HEK293 (cell line): ENCODE measurements around the gene TMEM255B.
A peak's percentile ranks its signal among the peaks of the same experiment; 100 is the strongest.

ENCODE experiments used
- CTCF ChIA-PET: fragments of 350-600 bp; formaldehyde crosslinking; extraction: SDS; loops from one replicate; lab custom pipeline; 2021; ENCODE audit warnings: antibody characterized with exemption; lab: Yijun Ruan, JAX
- POLR2A ChIA-PET: fragments of 300-600 bp; formaldehyde crosslinking; extraction: SDS; loops from one replicate; lab custom pipeline; 2020; ENCODE audit warnings: antibody characterized with exemption, inconsistent platforms; lab: Yijun Ruan, JAX
- H3K27ac ChIP-seq: fragments of 200-500 bp; sonication (Bioruptor generic); 2 replicates; pipeline ENCODE4 v1.5.1; 2014; ENCODE audit warnings: low read depth, low read length, control low read depth, inconsistent platforms; ENCODE audit errors: extremely low read depth
- H3K36me3 ChIP-seq, 2 experiments: fragments of 200-500 bp in 1 of 2; sonication (Bioruptor generic) in 1 of 2; 1 replicate in 1 of 2; 2 replicates in 1 of 2; pipeline ENCODE4 v1.5.1; 2014 to 2017; ENCODE audit warnings: inconsistent platforms in 2 of 2, low read length in 2 of 2; ENCODE audit not compliant: control insufficient read depth in 2 of 2, insufficient read depth in 1 of 2
- H3K4me1 ChIP-seq: fragments of 200-500 bp; sonication (Bioruptor generic); 2 replicates; pipeline ENCODE4 v1.5.1; 2014; ENCODE audit warnings: mild to moderate bottlenecking, low read length, inconsistent platforms; ENCODE audit not compliant: control insufficient read depth, insufficient read depth
- H3K4me3 ChIP-seq: 2 replicates; pipeline ENCODE4 v1.5.1; 2011; ENCODE audit warnings: low read depth, mild to moderate bottlenecking, control low read depth, low read length, moderate library complexity
- H3K9me3 ChIP-seq: fragments of 200-500 bp; sonication (Bioruptor generic); 2 replicates; pipeline ENCODE4 v1.5.1; 2014; ENCODE audit warnings: low read depth, low read length, inconsistent platforms; ENCODE audit not compliant: control insufficient read depth, insufficient read depth
- BCL11B ChIP-seq: fragments of 450-650 bp; formaldehyde crosslinking; IDR thresholded peaks from 2 replicates; pipeline ENCODE4 v1.5.1; 2016; ENCODE audit warnings: low read depth, missing biosample characterization, missing genetic modification characterization
- GLIS1 ChIP-seq: fragments of 450-650 bp; formaldehyde crosslinking; IDR thresholded peaks from 2 replicates; pipeline ENCODE4 v1.5.1; 2016; ENCODE audit warnings: missing biosample characterization, missing genetic modification characterization
- GLIS2 ChIP-seq: fragments of 450-650 bp; formaldehyde crosslinking; IDR thresholded peaks from 2 replicates; pipeline ENCODE4 v1.5.1; 2016; ENCODE audit warnings: missing biosample characterization, missing genetic modification characterization
- KLF10 ChIP-seq: fragments of 450-650 bp; IDR thresholded peaks from 2 replicates; pipeline ENCODE4 v1.5.1; 2018; ENCODE audit warnings: missing biosample characterization, mild to moderate bottlenecking, missing genetic modification characterization
- OSR2 ChIP-seq: fragments of 450-650 bp; formaldehyde crosslinking; IDR thresholded peaks from 2 replicates; pipeline ENCODE4 v1.5.1; 2016; ENCODE audit warnings: missing biosample characterization, missing genetic modification characterization
- SP2 ChIP-seq: fragments of 450-650 bp; formaldehyde crosslinking; IDR thresholded peaks from 2 replicates; pipeline ENCODE4 v1.5.1; 2016; ENCODE audit warnings: missing biosample characterization, missing genetic modification characterization
- TRIM28 ChIP-seq: IDR thresholded peaks from 2 replicates; pipeline ENCODE4 v1.6.1; 2011; ENCODE audit warnings: low read length, control low read depth, borderline replicate concordance
- ZBTB17 ChIP-seq: fragments of 450-650 bp; formaldehyde crosslinking; IDR thresholded peaks from 2 replicates; pipeline ENCODE4 v1.5.1; 2016; ENCODE audit warnings: missing biosample characterization, missing genetic modification characterization
- ZBTB48 ChIP-seq: fragments of 450-650 bp; formaldehyde crosslinking; IDR thresholded peaks from 2 replicates; pipeline ENCODE4 v1.5.1; 2016; ENCODE audit warnings: missing biosample characterization, missing genetic modification characterization
- ZBTB8A ChIP-seq: fragments of 450-650 bp; formaldehyde crosslinking; IDR thresholded peaks from 2 replicates; pipeline ENCODE4 v1.5.1; 2016; ENCODE audit warnings: missing biosample characterization, missing genetic modification characterization
- ZNF112 ChIP-seq: fragments of 450-650 bp; formaldehyde crosslinking; IDR thresholded peaks from 2 replicates; pipeline ENCODE4 v1.5.0; 2017; ENCODE audit warnings: missing biosample characterization, missing genetic modification characterization
- ZNF140 ChIP-seq: fragments of 450-650 bp; formaldehyde crosslinking; IDR thresholded peaks from 2 replicates; pipeline ENCODE4 v1.5.1; 2016; ENCODE audit warnings: missing biosample characterization, missing genetic modification characterization
- ZNF146 ChIP-seq: fragments of 450-650 bp; formaldehyde crosslinking; IDR thresholded peaks from 2 replicates; pipeline ENCODE4 v1.5.1; 2016; ENCODE audit warnings: missing biosample characterization, missing genetic modification characterization
- ZNF184 ChIP-seq: fragments of 450-650 bp; IDR thresholded peaks from 2 replicates; pipeline ENCODE4 v1.5.1; 2018; ENCODE audit warnings: missing biosample characterization, mild to moderate bottlenecking, missing genetic modification characterization
- ZNF239 ChIP-seq: fragments of 450-650 bp; formaldehyde crosslinking; IDR thresholded peaks from 2 replicates; pipeline ENCODE4 v1.5.1; 2016; ENCODE audit warnings: missing biosample characterization, missing genetic modification characterization
- ZNF335 ChIP-seq: fragments of 450-650 bp; formaldehyde crosslinking; conservative IDR thresholded peaks from 2 replicates; pipeline ENCODE4 v1.5.1; 2016; ENCODE audit warnings: missing biosample characterization, missing genetic modification characterization
- ZNF423 ChIP-seq: fragments of 450-650 bp; formaldehyde crosslinking; IDR thresholded peaks from 2 replicates; pipeline ENCODE4 v1.5.1; 2016; ENCODE audit warnings: missing biosample characterization, missing genetic modification characterization
- ZNF521 ChIP-seq: fragments of 450-650 bp; formaldehyde crosslinking; IDR thresholded peaks from 2 replicates; pipeline ENCODE4 v1.5.1; 2017; ENCODE audit warnings: missing biosample characterization, mild to moderate bottlenecking, missing genetic modification characterization
- ZNF600 ChIP-seq: fragments of 450-650 bp; formaldehyde crosslinking; IDR thresholded peaks from 2 replicates; pipeline ENCODE4 v1.5.1; 2016; ENCODE audit warnings: missing biosample characterization, missing genetic modification characterization
- ZNF658 ChIP-seq: fragments of 450-650 bp; formaldehyde crosslinking; IDR thresholded peaks from 2 replicates; pipeline ENCODE4; 2016; ENCODE audit warnings: missing biosample characterization, missing genetic modification characterization
- ZNF660 ChIP-seq: fragments of 450-650 bp; IDR thresholded peaks from 2 replicates; pipeline ENCODE4 v1.5.1; 2018; ENCODE audit warnings: missing biosample characterization, mild to moderate bottlenecking, missing genetic modification characterization
- ZNF792 ChIP-seq: fragments of 450-650 bp; formaldehyde crosslinking; IDR thresholded peaks from 2 replicates; pipeline ENCODE4 v1.5.1; 2016; ENCODE audit warnings: missing biosample characterization, missing genetic modification characterization
- TF ChIP-seq, protein P1 (sequence below): fragments of 450-650 bp; formaldehyde crosslinking; IDR thresholded peaks from 2 replicates; pipeline ENCODE4 v1.5.1; 2017; ENCODE audit warnings: missing biosample characterization, missing genetic modification characterization

Gene TMEM255B

GRCh38 chr13:113837560-113838355 is 78.7 kb downstream of the TMEM255B start (continued):
- TF ChIP-seq ZNF658 (tag by site-specific recombination) (no peak), ZNF521 (no peak), ZBTB48 (tag by site-specific recombination) (peak; percentile 31; the same call in 1 of the 2 replicates), ZBTB8A (peak; percentile 42), ZNF140 (tag by site-specific recombination) (no peak), ZNF600 (tag by site-specific recombination) (peak; percentile 100), ZNF660 (peak; percentile 72), ZNF423 (tag by site-specific recombination) (peak; percentile 64; the same call in 1 of the 2 replicates), OSR2 (tag by site-specific recombination) (peak; percentile 48; the same call in 1 of the 2 replicates)

DNA sequence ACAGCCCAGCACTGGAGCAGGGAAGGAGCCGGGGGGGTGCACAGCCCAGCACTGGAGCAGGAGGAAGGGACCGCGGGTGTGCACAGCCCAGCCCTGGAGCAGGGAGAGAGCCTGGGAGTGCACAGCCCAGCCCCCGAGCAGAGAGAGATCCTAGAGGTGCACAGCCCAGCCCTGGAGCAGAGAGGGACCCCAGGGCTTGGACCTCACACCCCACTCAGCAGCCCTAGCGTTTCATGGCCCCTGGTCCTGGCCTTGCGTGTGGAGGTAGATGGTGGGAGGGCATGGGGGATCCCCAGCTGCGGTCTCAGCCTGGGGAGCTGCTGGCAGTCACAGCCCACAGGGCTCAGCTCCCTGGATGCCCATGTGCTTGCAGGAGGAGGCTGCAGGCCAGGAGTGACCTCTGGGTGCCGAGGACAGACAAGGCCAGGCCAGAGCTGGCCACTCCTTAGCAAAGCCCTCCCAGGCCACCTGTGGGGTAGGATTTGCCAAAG is 79.7 kb downstream of the TMEM255B start:
- H3K4me3 ChIP-seq = no peak overlapping the region
- no peaks in the 10 kb centered on the region for H3K9me3 ChIP-seq

GRCh38 chr13:113839536-113840204 is 80.6 kb downstream of the TMEM255B start:
- POLR2A ChIA-PET = no interaction called here

More for the DNA sequence above, 79.7 kb downstream of the TMEM255B start:
- TF ChIP-seq GLIS2 (tag by site-specific recombination) = 0 out of 2 replicates have a peak, but pooled peaks have one; percentile 39
- TF ChIP-seq ZNF239 = no peak
- no peak for TF ChIP-seq TRIM28
- TF ChIP-seq, all 188 proteins: peak for 1
- POLR2A ChIA-PET = no interaction called here
- CTCF ChIA-PET = no interaction called here
- H3K36me3 ChIP-seq = peaks cover 0 to 7% of the 10 kb centered on the region in 2 experiments; a peak in 1 of 3 replicates
- no peak overlapping the region for H3K27ac ChIP-seq
- peaks cover 7% of the 10 kb centered on the region for H3K4me1 ChIP-seq

More at GRCh38 chr13:113839536-113840204, 80.6 kb downstream of the TMEM255B start:
- CTCF ChIA-PET = no interaction called here
- H3K4me1 ChIP-seq = peaks cover 7% of the 10 kb centered on the region
- no peak overlapping the region for H3K27ac ChIP-seq
- H3K4me3 ChIP-seq = no peak overlapping the region
- no peaks in the 10 kb centered on the region for H3K9me3 ChIP-seq
- peaks cover 0 to 4% of the 10 kb centered on the region in 2 experiments; a peak in 1 of 3 replicates for H3K36me3 ChIP-seq
- TF ChIP-seq GLIS1 (tag by site-specific recombination) (peak; percentile 42), ZNF112 (no peak), ZNF184 (tag by site-specific recombination) (no peak), KLF10 (no peak), ZNF335 (tag by site-specific recombination) (no peak), ZBTB8A (peak; percentile 21; the same call in 1 of the 2 replicates), BCL11B (tag by site-specific recombination) (no peak), SP2 (tag by site-specific recombination) (no peak), ZBTB17 (tag by site-specific recombination) (0 out of 2 replicates have a peak, but pooled peaks have one; percentile 12), ZNF792 (tag by site-specific recombination) (no peak), ZNF146 (tag by site-specific recombination) (no peak)
- TF ChIP-seq, protein P1, sequence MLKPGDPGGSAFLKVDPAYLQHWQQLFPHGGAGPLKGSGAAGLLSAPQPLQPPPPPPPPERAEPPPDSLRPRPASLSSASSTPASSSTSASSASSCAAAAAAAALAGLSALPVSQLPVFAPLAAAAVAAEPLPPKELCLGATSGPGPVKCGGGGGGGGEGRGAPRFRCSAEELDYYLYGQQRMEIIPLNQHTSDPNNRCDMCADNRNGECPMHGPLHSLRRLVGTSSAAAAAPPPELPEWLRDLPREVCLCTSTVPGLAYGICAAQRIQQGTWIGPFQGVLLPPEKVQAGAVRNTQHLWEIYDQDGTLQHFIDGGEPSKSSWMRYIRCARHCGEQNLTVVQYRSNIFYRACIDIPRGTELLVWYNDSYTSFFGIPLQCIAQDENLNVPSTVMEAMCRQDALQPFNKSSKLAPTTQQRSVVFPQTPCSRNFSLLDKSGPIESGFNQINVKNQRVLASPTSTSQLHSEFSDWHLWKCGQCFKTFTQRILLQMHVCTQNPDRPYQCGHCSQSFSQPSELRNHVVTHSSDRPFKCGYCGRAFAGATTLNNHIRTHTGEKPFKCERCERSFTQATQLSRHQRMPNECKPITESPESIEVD (tag by site-specific recombination) = no peak
- TF ChIP-seq, all 188 proteins: peak for 3
